ENCODE measurements around the gene RRBP1.
"Not testable (repeated sequence)": the region's sequence is repeated elsewhere in the genome, so short reads cannot be mapped to it uniquely, and the experiment has no call there.

RRBP1 gene

DNA sequence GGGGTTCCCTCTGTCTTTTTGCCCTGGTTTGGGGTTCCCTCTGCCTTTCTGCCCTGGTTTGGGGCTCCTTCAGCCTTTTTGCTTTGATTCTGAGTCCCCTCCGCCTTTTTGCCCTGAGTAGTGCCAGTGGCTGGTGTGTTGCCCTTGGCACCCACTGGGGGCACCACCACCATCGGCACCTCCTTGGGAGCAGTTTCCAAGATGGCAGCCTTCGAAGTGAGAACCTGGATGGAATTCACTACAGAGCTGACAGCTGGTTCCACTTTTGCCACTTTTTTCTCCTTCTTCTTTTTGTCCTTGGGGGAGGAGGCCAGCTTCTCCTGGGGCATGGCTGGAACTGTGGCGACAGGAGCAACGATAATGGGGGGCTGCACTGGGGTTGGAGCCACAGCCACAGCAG is 22.2 kb downstream of the RRBP1 start:
- no peak for DNase-seq

DNA sequence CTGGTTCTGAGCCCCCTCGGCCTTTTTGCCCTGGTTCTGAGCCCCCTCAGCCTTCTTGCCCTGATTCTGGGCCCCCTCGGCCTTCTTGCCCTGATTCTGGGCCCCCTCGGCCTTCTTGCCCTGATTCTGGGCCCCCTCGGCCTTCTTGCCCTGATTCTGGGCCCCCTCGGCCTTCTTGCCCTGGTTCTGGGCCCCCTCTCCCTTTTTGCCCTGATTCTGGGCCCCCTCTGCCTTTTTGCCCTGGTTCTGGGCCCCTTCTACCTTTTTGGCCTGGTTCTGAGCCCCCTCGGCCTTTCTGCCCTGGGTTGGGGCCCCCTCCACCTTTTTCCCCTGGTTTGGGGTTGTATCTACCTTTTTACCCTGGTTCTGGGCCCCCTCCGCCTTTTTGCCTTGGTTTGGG is 22.7 kb downstream of the RRBP1 start:
- DNase-seq, result not testable (repeated sequence)

DNA sequence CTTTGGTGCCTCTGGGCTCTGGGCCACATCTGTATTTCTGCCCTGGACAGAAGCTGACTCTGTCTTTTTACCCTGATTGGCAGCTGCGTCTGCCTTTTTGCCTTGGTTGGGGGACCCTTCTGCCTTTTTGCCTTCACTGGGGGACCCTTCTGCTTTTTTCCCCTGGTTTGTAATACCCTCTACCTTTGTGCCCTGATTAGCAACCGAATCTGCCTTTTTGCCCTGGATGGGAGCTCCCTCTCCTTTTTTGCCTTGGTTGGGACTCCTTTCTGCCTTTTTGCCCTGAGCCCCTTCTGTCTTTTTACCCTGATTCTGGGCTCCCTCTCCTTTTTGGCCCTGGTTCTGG is 23.4 kb downstream of the RRBP1 start:
- no peak for DNase-seq

DNA sequence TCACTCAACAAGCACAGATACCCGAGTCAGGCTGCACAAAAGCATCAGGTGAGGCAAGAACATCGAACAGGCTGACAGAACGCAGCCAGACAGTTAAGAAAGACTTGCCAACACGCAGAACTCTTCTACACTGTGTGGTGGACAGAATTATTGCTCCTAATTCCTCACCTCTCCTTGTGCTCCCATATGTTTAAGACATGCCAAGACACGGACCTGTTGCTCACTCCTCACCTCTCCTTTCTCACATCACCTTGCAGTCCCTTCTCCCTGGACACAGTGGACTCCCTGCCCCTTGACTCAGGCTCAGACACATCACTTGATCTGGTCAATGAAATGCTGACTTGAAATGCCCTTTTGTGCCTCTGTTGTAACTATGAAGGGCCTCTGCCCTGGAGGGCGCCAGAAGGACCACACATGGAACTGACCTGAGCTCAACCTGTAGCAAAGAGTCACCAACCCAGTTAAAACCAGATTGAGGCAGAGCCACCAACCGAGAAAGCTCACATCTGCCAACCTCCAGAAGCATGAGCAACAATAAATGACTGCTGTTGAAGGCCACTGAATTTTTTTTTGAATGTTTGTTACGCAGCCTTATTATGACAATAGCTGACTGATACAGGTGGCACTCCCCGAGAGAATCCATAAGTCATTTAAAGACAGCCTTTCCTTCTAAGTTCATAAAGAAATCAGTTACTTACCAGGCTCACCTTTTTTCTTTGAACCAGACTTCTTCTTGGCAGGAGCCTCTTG is 24.0 kb downstream of the RRBP1 start:
- DNase-seq, result no peak

DNA sequence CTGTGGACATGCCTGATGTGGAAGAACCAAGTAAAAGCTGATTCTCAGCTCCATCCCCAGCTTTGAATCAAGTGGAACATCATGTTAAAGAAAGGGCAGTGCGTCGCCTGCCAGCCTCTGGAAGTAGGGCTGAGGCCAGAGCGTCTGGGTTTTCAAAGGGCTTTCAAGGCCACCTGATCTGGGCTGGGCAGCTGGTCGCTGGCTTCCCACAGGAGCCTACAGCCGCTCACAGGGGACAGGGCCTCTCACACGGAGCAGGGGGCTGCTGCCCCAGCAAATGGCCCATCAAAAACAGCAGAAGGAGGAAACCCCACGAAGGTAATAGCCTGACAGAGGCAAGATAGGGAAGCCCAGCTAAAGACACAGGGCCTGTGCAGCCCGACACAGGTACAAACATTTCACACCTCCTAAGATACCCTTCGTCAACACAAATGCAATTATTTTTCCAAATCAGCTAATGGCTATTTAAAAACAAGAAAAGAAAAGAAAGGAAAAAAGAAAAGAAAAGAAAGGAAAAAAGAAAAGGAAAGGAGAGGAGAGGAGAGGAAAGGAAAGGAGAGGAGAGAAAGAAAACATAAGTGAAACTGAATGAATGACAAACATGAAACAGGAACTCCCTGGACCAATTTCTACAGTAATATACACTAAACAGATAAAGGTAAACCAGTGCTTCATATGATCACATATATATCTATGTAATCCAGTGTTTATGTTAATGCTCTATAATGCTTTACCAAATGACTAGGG is 24.8 kb downstream of the RRBP1 start:
- DNase-seq, result no peak

DNA sequence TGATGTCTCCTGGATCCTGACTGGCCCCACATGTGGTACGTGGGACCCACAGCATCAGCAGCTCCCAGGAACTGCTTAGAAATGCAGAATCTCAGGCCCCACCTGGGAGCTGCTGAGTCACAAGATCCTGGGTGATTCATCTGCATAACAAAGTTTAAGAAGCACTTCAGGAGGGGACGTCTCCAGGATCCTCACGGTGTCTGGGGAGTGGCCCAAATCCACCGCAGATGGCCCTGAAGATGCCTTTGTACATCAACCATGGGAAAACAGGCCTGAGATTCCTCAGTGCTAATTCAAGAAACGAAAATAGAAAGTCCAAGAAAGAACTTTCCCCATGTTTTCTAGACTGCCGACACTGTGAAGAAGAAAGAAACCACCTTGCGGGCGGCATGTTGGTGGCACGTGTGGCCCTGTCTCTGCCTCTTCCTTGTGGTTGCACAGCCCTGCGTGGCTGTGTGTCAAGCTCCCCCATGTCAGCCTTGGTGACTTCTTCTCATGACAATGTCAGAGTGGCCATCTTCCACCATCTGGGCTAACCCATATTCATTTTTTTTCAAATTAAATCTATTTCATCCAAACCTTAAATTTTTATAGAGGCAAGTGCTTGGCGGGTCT is 26.1 kb downstream of the RRBP1 start:
- DNase-seq, result no peak

DNA sequence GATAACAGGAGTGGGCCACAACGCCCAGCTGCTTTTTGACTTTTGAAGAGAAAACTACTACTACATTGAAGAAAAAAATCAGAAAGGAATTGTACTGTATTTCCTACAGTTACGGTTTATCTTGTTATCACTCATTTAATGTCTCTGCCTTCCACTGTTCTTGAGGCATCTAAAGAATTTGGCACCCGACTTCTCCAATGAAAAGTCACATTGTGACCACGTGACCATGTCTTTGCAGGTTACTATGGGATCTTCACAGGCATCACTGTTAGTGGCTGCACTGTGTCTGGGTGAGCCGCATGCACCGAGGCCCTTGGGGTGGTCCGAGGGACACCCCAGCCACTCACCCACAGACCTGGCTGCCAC is 26.8 kb downstream of the RRBP1 start:
- no peak for DNase-seq

DNA sequence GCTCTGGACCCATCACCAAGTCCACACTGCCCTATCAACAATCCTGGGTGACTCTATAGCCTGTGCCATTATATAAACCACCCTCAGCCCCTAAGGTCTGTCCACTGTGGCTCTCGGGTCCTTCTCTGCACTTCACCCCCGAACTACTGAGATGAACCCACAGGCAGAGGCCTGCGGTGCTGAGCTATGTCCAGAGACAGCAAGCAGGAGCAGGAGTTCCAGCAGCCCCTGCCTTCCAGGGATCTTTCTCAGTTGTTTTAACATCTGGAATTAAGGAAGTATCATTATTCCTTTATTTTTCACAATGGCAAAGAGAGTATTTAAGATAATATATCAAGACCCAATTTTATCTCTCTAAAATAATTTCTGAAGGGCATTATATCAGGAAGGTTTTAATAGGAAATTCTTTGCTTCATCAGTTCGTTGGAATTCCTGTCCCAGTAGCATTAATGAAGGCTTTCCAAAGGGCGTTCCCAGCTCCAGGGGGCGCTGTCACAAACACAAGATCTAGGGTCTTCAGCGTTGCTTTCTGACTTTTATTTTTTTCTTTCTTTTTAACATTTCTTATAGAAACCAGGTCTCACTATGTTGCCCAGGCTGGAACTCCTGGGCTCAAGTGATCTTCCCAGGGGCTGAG is 27.3 kb downstream of the RRBP1 start:
- no peak for DNase-seq

DNA sequence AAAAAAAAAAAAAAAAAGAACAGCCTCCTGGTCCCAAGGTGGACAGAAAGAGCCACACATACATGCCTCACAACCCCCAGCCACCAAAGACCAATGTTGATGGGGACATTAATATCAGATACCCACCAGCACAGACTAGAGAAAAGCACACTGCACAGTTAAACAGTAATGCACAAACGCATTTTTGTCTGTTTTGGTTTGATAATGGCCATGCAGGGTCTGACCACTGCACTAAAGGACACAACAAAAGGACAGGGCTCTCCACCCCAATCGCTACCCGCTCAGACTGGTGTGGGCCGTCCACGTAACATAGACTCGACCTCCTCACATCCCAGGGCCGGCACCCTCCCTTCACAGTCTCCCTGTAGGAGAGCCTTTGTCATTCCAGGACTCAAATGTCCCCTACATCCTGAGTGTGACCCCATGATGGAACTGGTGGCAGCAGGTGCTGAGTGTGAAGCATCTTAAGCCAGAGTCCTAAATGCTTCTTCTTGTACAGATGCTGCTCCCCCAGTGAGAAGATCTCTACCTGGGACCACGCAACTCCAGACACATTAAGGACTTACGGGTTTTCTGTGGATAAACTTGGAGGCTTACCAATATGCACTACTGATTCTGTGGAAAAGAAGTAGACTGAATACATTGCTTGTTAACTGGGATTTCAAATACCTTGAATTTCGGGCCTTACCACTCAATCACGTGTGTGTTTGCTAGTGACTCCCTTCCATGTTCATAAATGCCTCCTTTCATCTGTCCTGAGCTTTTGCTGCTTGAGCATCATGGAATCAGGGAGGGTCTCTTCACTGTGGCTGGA is 28.0 kb downstream of the RRBP1 start:
- DNase-seq, result no peak

DNA sequence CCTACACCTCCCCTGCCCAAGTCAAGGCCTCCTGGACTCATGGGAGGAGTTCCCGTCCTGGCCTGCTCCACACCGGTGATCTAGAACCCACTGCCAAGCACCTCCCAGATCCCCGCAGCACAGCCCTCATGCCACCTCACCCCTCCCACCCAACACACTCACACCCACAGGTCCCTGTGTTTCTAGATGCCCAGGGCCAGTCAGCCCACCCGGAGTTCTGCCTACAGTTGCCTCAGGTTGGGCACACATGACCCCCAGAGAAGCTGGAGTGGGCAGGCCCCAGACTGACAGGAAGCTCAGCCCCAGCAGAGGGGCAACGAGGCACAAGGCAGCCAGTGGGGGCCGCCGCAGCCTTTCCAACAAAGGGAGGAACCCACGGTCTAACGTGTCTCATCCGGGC is 29.6 kb downstream of the RRBP1 start:
- no peak for DNase-seq

DNA sequence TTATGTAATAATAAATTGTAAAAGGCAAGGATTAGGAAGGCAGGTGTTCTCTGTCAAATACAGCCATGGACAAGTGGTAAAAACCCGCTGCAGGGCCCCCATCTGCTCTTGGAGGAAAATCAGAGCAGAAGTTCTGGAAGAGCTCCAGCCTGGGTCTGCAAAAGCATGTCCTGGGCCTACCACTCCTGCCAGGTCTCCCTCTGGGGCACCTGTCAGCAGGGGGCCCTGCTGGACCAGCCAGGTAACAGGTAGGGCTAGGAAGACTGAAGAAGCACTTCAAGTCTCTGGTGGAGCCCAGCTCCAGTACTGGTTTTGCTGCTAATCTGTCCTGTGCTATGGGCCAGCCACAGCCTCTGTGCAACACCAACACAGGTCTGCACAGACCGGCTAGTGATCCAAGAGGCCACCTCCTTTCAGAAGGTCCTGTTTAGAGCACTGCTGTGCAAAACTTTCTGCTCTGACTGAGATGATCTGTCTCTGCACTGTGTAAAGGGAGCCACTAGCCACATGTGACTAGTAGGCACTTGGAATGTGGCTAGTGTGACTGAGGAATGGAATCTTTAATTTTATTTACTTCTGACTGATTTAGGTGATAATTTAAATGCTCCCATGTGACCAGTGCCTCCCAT is 30.2 kb downstream of the RRBP1 start:
- DNase-seq, result peak in 1 of 2 experiments; percentile 35

DNA sequence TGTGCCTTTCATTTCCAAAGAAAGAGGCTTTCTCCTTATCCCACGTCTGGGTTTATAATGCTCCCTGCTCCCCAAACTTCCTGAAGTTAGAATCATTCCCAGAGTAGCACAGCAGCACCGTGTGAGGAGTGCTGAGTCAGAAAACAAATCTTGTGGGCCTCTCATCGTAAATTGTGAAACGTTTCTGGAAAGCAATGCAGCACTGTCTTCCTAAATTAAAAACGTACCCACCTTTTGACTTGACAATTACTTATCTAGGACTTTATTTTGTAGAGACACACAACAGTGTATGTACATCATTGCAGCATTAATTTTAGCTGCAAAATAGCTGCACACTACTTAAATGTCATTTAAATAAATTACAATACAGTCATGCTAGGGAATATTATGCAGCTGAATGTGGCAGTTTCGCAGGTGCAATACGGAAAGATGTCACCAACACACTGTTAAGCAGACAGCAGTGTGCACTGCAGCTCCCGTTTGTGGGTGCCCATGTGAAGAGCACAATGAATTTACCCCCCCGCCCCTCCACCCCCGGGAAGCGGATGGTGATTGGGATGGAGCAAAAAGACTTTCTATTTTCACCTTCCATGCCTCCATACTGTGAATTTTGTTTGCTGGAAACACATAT is 30.8 kb downstream of the RRBP1 start:
- DNase-seq, result peak in 1 of 2 experiments; percentile 28

DNA sequence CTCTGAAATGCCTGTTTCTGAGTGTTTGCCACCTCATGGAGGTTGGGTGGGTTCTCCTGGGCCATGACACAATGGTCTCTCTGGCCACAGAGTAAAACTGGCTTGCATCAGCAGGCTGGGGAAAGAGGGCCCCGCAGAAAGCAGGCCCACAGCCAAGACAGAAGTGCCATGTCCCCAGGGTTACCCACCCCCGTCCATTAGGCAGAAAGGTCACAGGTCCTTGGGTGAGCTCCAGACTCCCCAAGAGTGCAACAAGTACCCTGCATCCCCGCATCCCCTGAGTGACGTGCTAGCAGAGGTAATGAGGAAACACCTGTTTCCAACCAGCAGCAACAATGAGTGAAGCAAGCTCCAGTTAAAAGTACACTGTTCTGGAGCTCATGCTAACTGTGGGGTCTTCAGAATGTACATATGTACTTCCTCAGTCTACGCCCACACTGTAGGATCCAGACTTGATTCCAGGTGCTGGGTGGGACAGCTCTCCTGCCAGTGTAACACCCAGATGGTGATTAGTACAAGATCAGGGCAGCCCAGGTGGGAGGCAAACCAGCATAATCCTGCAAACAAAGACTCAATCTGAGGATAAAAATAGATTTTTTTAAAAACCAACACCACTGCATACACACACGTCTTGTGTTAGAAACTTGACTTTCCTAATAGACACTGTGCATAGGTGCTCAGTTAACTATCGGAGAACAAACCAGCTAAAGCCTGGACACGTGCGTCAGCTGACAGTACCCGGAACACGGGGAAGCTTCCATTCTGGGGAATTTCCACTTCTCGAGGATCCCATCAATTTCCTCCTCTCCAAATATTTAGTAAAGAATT is 31.5 kb downstream of the RRBP1 start:
- DNase-seq, result no peak

DNA sequence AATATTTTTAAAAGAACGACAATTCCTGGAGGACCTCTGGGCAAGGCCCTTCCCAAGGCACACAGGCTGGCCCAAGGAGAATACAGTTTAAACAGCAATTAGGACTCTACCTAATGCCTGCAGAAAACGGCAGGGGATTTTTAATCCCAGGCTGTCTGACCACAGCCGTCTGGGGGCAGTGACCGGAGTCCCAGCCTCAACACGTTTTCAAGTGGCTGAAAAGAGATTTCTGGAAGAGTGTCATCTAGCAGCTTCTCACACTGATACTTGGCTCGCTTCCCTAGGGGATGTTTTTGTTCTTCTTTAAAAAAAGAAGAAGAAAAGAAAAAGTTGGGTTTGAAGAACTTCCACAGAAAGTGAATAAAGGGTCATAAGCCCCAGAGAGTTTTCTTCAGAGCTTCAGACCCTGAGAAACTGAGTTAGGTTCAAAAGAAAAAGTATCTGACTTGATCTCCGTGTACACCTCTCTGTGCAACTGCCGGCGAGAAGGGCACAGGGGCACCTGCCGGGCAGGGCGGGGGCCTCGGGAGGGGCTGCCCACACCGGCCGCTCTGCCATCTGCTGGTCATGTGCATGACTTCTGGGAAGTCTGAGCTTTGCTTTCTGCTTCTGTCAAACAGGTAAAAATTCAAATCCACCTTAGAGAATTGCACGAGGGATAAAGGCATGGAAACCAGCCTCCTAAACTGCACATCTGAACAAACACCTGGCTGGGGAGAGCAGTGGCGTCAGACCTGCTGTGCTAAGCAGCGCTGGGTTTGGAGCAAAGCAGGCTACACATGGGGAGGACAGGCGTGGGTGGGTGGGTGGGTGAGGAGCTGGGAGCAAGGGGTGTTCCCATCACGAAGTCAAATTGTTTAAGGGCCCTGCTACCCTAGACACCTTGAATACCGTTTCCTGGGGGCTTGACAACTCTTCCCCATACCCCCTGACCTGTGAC is 33.0 kb downstream of the RRBP1 start:
- DNase-seq, result peak; percentile 85 to 92

DNA sequence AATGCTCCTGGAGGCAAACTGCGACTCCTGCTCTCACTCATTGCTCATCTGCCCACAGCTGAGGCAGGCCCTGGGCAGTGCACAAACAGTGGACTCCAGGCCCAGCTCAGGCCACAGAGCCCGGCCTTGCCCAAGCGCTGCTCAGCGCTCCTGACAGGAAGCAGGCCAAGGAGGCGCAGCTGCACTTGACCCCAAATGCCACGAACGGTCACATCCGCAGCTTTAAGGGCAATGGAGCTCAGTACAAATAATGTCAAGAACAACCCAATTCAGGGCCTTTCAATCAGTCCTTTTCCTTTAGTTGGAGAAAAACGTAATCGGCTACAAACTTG is 33.8 kb downstream of the RRBP1 start:
- DNase-seq, result peak; percentile 23 to 71

DNA sequence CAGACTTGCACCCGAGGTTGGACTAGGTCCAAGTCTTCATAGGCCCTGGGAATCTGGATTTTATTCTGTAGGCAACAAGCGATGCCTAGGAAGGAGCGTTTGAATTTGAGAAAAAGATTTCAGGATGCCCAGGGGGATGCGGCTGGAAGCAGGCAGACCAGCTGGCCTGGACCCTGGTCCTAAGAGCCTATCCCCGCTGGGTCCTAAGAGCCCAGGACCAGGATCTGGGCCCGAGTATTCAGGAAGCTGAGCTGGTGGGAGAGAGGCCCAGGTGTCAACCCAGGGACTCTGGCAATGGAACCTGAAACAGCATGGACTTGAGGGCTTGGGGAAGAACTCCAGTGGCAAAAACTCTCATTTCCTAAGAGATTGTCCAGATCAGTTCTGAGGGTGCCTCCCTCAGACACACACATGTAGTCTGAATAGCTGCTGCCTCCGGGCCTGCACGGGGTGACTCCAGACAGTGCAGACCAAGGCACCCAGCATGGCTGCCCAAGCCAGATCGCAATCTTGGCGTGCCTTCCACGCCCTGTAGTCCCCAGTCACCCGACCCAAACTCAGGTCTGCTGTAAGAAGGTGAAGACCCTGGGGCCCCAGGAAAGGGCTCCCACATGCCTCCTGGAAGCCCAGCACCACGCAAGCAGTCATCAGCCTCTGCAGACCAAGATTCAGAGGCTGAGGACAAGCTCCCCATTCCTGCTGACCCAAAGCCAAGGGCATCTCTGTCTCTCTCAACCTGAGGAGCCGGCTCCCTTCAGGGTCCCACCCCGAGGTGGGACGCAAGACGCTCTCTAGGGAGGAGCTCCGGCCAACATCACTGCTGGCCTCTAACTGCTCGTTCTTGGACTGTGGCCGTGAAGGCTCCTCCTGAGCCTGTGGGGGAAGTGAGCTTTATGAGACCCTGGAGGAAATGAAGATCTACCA is 34.4 kb downstream of the RRBP1 start:
- no peak for DNase-seq

DNA sequence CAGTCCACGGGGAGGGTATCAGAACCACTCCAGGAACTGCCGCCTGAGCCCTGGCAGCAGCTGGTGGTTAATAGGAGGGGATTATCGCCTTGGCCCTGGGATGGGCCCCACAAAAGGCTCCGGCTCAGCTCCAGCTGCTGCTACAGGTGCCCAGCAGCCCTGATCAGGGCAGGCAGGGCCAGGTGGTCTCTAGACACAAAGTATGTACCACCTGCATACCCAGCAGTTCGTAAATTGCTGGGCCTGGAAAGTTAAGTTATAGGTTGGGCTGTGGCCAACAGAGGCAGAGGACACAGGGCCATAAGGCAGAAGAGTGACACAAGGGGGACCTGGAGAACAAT is 35.1 kb downstream of the RRBP1 start:
- DNase-seq, result peak; percentile 94 to 95

DNA sequence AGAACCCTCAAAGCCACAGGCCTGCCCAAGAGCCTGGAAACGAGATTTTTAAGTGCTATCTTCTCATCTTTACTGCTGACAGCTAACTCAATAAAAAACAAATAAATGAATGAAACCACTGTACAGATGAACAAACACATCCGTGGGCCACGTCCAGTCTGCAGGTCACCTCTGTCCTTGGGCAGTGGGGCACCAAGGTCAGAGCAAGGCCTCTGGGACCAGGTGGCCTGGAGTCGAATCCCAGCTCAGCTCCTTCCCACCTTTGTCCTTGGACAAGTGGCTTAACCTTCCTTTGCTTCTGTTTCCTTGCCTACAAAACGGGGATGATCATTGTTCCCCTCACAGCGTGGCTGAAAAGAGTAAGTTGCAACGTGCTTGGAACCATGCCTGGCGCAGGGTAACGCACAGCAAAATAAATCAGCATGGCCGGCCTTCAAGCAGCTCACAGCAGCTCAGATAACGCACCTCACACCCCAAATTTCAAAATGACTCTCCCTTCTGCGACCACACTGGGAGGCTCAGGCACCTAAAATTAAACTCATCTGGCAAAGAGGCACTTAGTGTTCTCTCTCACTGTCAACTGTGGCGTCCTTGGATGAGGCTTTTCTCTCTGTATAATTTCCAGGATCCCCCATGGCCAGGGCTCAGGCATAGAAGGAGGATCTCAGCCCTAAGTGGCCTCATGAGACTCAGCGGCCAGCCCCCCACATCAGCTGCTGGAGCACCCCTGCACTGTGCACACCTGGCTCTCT is 35.7 kb downstream of the RRBP1 start:
- peak; percentile 69 to 71 for DNase-seq
